ENCODE measurements around the gene PPL.

The PPL gene

DNA sequence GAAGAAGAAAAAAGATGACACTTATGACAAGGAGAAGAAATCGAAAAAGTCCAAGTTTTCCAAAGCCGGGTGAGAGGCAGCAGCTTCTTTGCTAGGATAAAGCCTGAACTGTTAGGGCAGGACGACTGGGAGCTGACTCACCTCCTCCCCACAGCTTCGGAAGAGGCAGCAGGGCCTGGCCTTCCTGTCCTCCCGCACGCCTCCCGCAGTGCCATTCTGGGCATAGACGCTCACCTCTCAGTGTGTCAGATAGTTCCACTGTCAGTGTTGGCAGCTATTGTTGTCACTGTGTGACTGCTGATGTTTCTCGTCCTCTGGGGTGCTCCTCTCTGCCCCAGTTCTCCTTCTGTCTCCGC is 77.1 kb downstream of the PPL start:
- DNase-seq, result no peak

DNA sequence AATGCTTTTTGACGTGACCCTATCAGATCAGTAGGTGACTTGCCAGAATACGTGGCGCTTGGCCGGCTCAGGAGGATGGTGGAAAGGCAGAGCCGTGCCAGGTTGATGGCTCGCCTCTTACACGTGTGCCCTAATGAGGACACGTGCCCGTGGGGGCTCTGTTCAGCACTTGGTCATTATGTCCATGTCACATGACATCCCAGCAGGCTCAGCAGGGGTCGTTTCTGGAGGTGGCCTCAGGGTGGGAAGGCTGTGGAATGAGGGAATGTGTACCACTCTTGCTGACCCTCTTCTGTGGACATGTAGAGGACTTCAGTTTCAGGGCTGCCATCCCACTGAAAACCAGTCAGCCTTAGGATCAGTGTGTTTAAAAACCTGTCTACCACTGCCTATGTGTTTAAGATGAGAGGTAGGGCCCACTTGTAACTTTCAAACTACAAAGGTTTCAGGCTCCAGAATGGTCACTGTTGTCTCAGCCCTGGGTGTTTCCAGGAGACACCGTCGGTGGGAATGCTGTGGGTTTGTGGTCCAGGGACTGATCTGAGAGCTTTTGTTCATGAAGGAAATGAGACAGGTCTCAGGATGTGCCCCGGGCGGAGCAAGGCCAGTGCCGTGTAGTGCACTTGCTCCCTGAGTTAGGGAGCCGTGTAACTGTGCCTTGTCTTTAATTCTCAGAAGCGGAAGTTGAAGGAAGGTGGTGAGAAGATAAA is 77.6 kb downstream of the PPL start:
- DNase-seq, result no peak

DNA sequence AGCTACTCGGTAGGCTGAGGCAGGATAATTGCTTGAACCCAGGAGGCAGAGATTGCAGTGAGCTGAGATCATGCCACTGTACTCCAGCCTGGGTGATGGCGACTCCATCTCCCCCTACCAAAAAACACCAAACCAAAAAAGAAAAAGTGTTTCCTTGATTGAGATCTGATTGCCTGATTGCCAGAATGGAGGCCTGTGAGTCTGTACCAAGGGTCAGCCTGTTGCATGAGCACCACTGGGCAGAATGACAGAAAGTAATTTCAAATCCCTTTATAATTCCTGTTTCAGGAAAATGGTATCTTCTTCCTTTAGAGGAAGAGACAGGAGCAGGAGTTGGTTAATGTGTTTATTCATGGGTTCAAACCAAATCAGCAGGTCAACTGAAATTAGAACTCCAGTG is 81.1 kb downstream of the PPL start:
- no peak for DNase-seq

DNA sequence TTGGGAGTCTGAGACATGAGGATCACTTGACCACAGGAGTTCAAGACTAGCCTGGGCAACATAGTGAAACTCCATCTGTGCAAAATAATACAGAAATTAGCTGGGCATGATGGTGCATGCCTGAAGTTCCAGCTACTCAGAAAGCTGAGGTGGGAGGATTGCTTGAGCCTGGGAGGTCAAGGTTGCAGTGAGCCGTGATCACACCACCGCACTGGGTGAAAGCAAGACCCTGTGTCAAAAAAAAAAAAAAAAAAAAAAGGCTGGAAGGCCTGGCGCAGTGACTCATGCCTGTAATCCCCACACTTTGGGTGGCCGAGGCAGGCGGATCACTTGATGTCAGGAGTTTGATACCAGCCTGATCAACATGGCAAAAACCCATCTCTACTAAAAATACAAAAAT is 81.6 kb downstream of the PPL start:
- DNase-seq, result no peak

DNA sequence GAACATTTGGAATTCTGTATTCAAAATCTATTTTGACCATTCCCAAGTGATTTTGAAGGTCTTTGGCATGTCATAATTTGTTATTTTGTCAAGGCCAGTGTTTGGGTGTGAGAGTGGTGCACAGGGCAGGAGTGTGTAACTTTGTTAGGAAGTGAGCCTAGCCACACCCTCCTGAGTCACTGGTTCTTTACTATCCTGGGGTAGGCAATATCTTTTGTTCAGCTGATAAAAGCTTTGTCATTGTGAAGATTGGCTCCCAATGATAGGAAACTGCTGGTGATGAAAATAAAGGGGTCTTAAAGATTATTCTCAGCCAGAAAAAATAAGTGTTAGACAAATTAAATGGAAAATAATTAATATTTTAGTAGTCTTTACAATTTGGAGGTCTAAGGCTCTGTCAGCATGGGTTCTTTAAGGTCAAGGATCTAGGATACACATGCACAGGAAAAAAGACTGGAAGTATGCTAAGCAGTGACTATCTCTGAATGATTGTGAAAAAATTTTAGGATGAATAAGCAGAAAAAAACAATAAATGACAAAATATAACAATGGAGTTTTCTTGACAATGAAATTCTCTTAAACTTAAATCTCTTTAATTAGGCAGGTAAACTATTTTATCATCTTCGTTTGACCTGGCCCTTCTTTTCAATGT is 84.6 kb downstream of the PPL start:
- DNase-seq, result no peak

DNA sequence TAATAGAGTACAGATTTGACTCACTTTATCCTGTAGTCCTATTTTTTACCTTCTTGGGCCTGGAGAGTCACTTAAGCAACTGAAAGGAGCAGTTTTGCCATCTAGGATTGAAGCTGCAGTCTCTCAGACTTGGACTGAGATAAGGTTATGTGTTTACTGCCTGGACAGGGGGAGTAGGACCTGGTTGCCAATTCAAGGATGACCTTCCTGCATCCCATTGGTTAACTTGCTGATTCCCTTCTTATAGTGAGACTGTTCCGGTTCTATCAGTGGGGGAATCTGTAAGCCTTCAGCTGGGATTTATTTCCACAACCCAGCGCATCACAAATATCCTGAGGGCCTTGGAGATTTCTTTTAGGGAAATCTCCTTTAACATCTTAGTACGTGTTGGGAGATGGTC is 86.7 kb downstream of the PPL start:
- no peak for DNase-seq

DNA sequence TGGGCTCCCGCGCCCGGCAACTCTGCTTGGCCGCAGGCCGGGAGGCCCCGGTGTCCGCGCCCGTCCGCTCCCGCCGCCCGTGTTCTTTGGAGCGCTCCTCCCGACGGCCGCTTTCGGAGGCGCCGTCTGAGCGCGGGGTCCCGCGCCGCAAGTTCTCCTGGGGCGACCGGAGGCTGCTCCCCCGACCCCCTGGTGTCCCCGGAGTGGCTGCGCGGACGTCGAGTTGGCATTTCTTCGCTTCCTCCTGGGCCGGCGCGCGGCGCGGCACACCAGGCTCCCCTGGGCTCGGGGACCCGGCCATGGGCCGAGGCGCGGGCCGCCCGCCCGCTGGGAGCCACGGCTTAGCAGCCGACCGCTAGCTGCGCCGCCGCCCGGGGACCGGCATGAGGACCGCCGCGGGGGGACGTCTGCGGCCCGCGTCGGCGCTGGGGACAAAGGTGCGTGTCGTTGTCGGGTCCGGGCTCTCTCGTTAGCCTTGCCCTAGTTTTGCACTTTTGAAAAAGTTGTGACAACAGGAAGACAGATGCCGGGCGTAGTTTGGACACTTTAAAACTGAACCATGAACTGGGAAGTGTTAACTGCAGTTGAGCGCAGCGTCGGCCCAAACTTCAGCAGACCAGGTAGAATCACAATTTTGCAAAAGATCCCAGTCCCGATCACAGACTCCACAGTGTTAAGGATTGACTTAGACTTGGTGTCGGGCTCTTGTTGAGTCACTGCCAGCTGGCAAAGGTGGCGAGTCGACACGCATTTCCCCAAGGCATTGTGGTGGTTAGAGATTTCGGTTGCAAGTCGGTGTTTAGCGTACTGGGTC is 89.0 kb downstream of the PPL start:
- no peak for DNase-seq

DNA sequence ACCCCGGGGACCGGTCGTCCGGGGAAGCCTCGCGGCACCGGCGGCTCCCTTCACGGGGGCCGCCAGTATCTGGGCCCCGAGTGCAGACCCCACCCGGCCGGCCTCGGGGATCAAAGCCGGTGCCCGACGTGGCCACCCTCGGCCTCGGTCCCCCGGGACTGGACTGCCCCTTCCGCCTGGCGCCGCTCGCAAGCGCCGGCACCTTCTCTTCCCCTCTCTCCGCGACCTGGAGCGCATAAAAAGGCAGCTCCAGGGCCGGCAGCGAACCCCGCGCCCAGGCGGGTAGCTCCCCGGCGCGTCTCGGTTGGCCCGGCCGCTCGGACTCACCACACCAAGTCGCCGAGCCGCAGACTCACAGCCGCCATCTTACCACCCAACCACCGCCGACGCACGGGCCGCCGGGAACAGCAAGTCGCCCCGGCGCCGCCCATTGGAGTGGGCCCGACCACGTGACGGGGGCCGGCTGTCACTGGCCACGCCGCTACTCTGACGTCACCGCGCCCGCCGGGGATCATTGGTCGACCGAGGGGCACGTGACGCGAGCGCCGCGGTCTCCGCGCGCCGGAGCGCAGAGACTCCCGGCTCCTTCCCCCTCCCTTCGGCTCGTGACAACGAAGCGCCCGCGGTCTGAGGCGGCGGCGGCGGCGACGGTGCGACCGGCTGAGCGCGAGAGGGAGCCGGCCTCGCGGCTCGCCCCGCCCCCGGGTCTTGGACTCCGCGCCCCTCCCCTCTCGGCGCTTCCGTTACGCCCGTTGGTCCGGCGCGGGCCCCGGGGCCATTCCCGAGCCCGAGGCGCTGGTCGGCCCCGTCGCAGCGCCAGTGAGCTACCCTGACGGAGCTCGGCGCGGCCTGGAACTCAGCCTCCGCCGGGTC is 89.8 kb downstream of the PPL start, which contains the start of the genes GLYR1 and UBN1:
TSS of gene GLYR1 (minus strand) at position 388 of the 873 bp plus-strand sequence. CDS start at position 365, 23 bp downstream.
TSS of gene UBN1 (plus strand) at position 581 of the 873 bp plus-strand sequence. CDS start 5,437 bp downstream, outside the sequence.
- DNase-seq, result peak; percentile 78

DNA sequence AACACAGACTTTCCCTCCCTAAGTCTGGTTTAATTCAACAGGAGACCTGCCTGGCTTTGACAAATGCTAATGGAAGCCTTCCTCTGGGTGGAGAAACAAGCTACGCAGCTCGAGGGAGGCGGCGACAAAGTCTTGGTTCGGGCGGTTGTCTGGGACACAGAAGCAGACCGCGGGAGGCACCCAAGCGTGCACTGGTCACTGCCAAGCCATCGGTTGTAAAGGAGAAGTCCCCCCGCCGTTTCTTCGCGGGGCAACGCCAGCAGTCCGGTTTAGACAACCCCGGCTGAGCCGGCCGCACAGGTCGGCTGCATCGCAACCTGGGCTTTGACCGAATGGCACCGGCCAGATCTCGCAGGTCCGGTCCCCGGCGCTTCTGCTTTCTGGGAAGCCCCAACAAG is 90.4 kb downstream of the PPL start:
- DNase-seq, result no peak

DNA sequence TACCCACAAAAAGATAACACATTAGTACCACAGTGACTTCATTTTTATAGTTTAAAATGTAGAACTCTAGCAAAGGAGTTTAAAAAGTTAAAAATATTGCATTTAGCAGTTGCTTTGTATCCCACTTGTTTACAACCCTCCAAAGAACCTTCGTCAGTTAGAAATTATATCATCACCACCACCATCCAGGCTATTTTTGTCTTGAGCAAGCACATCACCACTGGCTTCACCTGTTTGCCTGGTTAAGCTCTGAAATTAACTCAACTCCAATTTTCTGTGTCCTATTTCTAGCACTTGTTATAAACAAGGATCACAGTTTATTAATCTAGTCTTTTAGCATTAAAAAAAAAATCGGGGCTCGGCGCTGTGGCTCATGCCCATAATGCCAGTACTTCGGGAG is 96.0 kb downstream of the PPL start:
- no peak for DNase-seq

DNA sequence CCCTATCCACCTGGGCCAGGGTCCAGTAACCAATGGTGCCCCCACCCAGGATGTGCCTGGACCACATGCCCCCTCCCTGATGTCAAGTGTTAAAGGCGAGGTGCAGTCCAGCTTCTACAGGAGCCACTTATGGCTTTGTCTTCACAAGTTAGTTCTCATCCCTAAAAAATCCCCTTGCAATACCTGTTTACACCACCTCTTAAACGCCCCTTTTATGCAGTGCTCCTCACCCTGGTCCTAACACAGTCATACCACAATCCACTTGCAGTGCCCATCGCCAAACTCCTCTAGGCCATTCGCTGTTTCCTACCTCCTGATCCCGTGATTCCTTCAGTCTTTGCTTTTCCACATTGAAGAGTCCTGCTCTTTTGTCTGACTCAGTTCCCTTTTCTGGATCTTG is 97.0 kb downstream of the PPL start:
- DNase-seq, result no peak

DNA sequence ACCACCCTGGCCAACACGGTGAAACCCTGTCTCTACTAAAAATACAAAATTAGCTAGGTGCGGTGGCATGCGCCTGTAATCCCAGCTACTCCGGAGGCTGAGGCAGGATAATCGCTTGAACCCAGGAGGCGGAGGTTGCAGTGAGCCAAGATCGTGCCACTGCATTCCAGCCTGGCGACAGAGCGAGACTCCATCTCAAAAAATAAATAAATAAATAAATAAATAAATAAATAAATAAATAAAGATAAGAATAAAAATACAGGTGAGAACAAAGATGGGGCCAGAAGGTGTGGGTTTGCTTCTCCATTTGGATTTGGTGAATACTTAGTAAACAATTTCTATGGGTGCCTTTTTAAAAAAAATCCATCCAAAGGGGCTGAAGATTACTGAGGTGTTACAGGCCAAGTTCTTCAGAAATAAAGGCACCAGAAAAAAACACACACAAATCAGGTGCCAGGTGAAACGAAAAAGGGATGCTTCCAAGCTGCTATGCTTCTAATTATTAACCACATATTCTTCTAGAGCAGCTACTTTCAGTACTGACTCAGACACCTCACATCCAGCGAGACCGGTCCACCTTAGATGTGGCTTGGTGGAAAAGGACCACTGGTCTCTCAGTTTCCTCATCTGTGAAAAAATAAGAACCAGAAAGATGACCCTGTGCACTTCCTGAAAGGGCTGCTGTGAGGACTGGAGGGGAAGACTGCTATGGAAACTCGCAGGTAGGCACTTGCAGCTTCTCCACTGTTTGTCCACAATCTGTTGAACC is 99.0 kb downstream of the PPL start:
- no peak for DNase-seq

DNA sequence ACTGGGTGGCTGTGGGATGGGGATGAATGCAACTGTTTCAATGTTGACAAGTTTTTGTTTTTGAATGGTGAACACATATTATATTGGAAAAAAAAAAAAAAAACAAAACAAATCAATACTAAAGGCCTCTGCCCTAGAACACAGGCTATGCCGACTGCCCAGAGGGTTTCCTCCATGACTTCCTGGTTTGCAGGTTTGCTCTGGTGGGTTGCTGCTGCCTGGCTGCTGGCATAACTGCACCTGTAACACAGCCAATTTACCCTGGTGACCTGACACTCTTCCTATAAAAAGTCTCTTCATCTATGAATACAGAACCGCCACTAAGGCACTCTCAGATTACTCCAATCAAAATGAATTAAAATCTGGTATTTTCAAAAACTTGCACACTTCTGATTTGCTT is 100.2 kb downstream of the PPL start:
- no peak for DNase-seq

DNA sequence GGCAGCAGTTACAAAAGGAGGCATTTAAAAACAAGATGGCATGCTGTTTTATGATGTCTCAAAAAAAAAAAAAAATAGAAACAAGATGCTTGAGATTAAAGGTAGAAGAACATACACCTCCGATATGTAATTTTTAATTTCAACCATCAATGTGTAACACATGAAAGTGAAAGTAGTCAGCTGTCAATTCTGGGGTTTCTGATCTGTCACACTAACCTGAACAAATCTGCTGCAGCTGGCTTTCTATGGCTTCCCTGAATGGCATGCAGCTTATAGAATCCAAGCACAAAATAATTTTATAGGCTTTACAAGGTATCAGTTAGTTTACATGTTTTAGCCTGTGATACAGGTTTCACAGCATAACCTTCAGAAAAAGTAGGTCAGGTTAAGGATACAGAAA is 103.4 kb downstream of the PPL start:
- no peak for DNase-seq

DNA sequence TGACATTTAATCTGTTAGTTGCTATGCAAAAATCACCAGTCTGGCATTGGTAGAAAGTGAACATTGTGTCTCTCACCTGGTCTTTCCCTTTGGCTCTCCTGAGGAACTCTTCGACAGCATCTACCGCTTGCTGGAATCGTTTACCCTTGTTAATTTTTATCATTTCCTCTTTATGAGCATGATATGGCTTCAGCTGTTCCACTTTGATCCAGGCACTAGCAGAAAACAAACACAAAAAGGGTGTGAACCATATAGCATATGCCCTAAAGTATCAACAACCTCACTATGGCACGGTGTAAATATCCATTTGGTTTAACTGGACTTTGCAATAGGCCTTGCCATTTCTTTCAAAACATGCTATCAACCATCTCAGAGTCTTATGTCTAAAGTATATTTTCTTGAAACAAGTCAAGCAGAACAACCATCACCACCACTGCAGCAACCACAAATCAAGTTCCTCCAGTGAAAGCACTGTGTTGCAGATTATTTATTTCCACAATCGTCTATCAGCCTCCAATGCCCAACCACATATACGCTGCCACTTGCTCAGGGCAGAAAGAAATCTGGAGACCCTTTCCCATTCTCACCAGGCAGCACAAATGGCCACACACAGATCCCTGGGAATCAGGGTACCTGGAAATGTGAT is 104.1 kb downstream of the PPL start:
- DNase-seq, result no peak

Data from NCI-H1436 treated with DMSO at 0.1 percent for 48 hours (cell line).